GM21528 (cell line): ENCODE measurements around the gene EIF4A3.
A peak's percentile ranks its signal among the peaks of the same experiment; 100 is the strongest.
"Not testable (repeated sequence)": the region's sequence is repeated elsewhere in the genome, so short reads cannot be mapped to it uniquely, and the experiment has no call there.

Experiments
- ATAC-seq: cut with Tn5 transposase; IDR thresholded peaks from one replicate; pipeline ENCODE4 v1.9.1; 2021; ENCODE audit warnings: mild to moderate bottlenecking, moderate library complexity; ENCODE audit not compliant: unreplicated experiment, low FRiP score

The EIF4A3 gene

GRCh38 chr17:80173916-80174315, 27.0 kb upstream of the EIF4A3 start:
- ATAC-seq, result no peak

DNA sequence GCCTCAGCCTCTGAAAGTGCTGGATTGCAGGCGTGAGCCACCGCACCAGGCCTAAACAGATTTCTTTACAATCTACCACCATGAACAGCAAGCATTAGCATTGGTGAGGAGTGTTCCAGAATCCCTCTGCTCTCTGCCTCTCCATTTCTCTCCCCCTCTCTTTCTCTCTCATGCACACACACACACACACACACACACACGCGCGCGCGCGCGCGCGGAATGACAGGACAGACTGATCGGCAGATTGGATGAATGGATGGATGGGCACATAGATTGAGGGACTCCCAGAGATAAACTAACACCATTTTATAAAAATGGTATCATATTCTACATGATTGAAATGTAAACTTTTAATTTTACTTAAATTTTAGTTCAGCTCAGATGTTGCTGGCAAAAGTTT, 26.2 kb upstream of the EIF4A3 start:
- no peak for ATAC-seq

GRCh38 chr17:80171681-80172080, 24.8 kb upstream of the EIF4A3 start:
- ATAC-seq, result no peak

GRCh38 chr17:80169784-80170500, 23.0 kb upstream of the EIF4A3 start, which contains the start of gene CARD14:
CARD14 (plus strand) TSS chr17:80170030; CDS start chr17:80181439, 11,409 bp downstream.
- no peak for ATAC-seq

DNA sequence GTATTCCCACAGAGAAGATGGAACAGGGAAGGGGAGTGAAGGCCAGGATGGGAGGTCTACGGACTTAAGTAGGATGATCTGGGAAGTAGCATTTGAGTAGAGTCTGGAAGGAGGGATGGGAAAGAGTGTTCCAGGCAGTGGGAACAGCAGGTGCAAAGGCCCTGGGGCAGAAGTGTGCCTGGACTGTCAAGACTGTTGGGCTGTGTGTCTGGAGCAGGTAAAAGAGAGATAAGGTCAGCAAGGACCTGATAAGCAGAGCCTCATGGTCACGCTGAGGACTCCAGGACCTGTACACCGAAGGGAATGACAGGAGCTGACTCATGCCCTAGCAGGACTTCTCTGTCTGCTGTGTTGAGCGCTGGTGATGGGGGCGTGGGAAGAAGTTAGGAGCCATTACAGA, 22.2 kb upstream of the EIF4A3 start:
- ATAC-seq, result no peak

DNA sequence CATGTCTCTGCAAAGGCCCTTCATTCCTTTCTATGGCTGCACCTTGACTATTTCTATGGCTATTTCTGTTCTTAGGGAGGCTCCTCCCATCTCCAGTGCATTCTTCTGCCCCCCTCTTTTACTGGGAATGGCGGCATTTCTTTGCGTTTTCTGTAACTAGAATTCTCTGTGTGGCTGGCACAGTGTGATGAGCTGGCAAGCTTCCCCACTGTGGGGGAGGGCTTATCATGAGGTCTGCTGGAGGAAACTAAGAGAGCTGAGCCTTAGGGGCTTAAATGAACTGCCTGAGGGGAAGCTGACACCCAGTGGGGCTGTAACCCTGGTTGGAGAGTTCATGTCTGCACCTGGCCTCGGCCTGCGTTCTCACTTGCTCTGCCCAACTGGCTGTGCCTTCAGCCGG, 21.4 kb upstream of the EIF4A3 start:
- no peak for ATAC-seq

DNA sequence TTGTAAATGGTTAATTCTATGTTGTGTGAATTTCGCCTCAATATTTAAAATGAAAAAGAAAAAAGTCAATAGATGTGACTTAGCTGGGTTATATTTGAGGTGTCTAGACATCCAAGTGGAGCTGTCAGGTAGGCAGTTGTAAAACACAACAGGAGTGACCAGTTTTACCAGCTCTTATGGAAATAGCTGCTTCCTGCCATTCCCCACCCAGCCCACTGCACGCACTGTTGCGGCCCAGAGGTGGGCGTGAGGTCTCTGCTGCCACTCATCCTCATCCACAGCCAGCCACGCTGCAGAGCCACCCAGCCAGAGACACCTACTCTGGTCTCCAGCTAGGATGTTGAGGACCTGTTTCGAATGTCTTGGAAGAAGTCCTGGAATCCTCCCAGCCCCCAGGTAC, 19.5 kb upstream of the EIF4A3 start:
- no peak for ATAC-seq

GRCh38 chr17:80164185-80164584, 17.3 kb upstream of the EIF4A3 start:
- ATAC-seq, result no peak

- ATAC-seq, result no peak
These were observed 16.4 kb upstream of the EIF4A3 start for GRCh38 chr17:80163336-80163735.

DNA sequence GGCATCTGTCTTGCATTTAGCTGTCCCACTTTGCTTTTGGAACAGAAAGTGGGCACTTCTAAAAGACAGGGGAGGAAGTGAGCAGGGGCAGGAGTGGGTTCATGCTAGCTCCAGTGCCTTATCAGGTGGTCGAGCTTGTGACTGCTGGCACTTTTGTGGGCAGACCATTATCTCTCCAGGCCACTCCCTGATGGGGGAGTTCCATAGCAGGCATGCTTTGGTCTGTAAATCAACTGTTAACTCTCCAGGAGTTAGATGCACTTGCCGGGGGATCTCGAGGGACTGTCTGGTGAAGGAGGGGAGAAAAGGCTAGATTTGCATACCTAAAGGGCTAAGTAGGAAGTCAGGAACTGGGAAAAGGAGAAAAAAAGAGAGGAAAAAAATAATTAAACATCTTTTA, 13.6 kb upstream of the EIF4A3 start:
- ATAC-seq, result no peak

DNA sequence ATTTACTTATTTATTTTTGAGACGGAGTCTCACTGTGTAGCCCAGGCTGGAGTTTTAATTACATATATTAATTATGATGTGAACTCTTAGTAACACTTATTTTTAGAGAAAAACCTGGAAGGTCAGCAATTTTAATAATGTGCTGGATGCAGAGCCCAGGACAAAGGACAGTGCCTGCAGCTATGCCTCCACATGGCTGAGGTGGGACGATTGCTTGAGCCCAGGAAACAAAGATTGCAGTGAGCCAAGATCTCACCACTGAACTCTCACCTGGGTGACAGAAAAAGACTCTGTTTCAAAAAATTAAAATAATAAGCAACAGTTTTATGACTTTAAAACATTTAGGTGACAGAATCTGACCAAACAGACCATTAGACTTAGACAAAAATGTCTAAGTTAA, 11.9 kb upstream of the EIF4A3 start:
- ATAC-seq, result no peak

GRCh38 chr17:80155600-80155999, 8.7 kb upstream of the EIF4A3 start:
- not testable (repeated sequence) for ATAC-seq

- no peak for ATAC-seq
These were observed 7.2 kb upstream of the EIF4A3 start for GRCh38 chr17:80154166-80154565.

GRCh38 chr17:80153004-80153403, 6.1 kb upstream of the EIF4A3 start:
- no peak for ATAC-seq

DNA sequence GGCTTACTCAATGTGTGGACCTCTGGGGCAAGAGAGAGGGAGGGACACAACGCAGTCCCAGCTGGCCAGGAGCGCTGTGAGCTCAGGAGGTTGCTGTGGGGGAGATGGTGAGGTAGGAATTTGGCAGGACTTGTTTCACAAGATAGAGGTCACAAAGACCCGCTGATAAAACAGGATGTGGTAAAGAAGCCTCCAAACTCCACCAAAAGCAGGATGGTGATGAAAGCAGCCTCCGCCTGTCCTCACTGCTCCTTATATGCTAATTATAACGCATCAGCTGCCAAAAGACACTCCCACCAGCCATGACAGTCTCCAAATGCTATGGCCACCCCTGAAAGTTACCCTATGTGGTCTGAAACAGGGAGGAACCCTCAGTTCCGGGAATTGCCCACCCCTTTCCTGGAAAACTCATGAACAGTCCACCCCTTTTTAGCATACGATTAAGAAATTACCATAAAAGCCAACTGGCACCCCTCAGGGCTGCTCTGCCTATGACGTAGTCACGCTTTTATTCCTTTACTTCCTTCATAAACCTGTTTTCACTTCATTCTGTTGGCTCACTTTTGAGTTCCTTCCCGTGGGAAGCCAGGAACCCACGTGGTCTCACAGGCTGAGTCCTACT, 5.3 kb upstream of the EIF4A3 start:
- no peak for ATAC-seq

DNA sequence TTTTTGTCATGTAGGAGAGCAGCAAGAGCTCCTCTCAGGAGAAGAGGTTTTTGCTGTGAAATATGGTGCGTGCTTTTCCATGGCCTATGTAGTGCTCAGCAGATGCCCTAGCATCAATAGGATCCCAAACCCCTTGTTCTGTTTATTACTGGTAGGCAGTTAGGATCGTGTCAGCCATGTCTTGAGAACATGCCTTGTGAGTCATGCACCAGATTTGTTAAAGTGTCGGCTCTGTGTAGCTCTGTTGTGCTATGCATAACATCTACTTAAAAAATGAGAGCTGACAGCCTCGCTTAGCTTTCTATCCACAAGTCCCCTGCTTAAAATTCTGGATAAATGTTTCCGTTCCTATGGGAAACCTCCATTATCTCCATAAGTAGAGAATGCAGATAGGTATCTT, 4.4 kb upstream of the EIF4A3 start:
- no peak for ATAC-seq

DNA sequence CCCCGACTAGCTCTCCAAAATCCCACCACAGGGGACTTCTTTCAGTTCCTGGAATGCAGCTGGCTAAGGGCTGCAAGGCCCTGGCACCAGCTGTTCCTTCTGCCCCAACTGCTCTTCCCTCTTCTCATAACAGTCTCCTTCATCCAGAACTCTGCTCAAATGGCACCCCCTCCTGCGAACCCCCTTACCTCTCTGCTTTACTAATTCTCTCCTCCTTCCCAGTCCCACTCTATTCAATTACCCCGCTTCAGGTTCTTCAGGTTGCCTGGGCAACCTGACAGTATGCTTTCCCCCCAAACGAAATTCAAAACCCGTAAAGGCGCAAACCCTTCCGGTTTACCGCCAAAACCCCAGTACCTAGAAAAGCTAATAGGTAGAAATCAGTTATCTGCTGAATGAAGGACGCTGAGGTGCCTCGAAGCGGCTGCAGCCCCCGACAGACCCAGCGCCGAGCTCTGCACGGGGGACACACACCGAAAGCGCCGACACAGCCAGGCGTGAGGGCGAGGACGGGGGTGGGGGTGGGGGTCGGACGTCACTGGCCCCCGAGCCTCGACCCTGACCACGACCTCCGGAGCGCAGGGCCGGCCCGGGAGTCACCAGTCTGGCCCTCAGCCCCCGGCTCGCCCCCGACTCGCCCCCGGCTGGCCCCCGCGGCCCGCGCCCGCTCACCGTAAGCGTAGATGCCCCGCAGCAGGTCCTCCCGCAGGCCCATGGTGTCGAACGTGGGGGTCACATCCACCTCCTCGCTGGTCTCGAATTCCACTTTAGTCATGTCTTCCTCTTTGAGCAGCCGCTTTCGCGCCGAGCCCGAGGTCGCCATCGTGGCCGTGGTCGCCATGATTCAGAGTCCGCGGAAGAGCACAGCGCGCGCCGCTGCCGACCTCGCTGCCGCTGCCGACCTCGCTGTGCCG, 550 bp downstream of the EIF4A3 start:
- ATAC-seq, result peak; percentile 12

GRCh38 chr17:80145076-80146075, 1.6 kb downstream of the EIF4A3 start:
- no peak for ATAC-seq

GRCh38 chr17:80142929-80143328, 4.0 kb downstream of the EIF4A3 start:
- ATAC-seq, result no peak
